Tibial nerve (tissue), 3 donors: Measurements from ENCODE around the gene CARD10.

ENCODE experiments used
- POLR2A ChIP-seq, 2 donors: fragments of 450-650 bp; IDR thresholded peaks; one replicate each; pipeline ENCODE4 v1.6.1; 2017; ENCODE audit warnings: antibody characterized with exemption in 2 of 2, mild to moderate bottlenecking in 2 of 2, moderate library complexity in 2 of 2
- TF ChIP-seq, protein P1 (sequence below), 5 experiments: fragments of 200-600 bp in 3 of 5; fragments of 450-650 bp in 2 of 5; sonication (generic) in 3 of 5; IDR thresholded peaks; one replicate each; pipeline ENCODE4 v1.5.1; 2016 to 2019; ENCODE audit warnings: antibody characterized with exemption in 5 of 5, mild to moderate bottlenecking in 3 of 5, moderate library complexity in 2 of 5

DNA sequence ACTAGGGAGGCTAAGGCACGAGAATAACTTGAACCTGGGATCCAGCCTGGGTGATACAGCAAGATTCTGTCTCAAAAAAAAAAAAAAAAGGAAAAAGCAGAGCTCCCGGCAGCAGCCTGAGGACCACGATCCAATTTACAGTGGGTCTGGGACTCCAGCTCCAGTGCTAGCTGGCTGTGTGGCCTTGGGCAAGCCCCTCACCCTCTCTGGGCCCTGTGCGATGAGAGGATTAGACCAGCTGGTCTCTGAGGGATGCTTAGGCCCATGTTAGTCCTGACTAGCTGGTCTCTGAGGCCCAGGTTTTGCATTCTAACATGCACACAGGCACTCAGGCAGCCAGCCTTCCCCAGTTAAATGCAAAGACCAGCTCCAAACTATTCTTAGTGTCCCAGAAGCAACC is 13.7 kb downstream of the CARD10 start:
- TF ChIP-seq, protein P1, sequence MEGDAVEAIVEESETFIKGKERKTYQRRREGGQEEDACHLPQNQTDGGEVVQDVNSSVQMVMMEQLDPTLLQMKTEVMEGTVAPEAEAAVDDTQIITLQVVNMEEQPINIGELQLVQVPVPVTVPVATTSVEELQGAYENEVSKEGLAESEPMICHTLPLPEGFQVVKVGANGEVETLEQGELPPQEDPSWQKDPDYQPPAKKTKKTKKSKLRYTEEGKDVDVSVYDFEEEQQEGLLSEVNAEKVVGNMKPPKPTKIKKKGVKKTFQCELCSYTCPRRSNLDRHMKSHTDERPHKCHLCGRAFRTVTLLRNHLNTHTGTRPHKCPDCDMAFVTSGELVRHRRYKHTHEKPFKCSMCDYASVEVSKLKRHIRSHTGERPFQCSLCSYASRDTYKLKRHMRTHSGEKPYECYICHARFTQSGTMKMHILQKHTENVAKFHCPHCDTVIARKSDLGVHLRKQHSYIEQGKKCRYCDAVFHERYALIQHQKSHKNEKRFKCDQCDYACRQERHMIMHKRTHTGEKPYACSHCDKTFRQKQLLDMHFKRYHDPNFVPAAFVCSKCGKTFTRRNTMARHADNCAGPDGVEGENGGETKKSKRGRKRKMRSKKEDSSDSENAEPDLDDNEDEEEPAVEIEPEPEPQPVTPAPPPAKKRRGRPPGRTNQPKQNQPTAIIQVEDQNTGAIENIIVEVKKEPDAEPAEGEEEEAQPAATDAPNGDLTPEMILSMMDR (IDR thresholded peaks at IDR 0.05): no peak
- TF ChIP-seq POLR2A (IDR thresholded peaks at IDR 0.05): no peak
